B cell (primary cell): Measurements from ENCODE around the gene CDYL2. TPM values are rescaled to one million over a fixed set of nuclear protein-coding genes. Genes with fewer than 3 reads are reported as not detected.

Experiments used
- ATAC-seq: fragments of 200-7000 bp; cut with Tn5 transposase; one replicate; pipeline ENCODE4 v1.10.0; 2021; ENCODE audit warnings: low read depth, mild to moderate bottlenecking, moderate number of reproducible peaks, moderate library complexity
- CTCF ChIA-PET: fragments of 350-600 bp; sonication (Branson Sonifier 250); formaldehyde crosslinking; loops from one replicate; lab custom pipeline; 2021; ENCODE audit warnings: antibody characterized with exemption, inconsistent platforms; lab: Charles Lee
- POLR2A ChIA-PET: fragments of 350-600 bp; sonication (Branson Sonifier 250); formaldehyde crosslinking; loops from one replicate; lab custom pipeline; 2021; ENCODE audit warnings: antibody characterized with exemption; lab: Charles Lee
- DNase-seq: peaks from one replicate; pipeline ENCODE4 v3.0.0; 2013
- H2AFZ ChIP-seq: 2 replicates; pipeline ENCODE4 v1.6.1; 2012; ENCODE audit warnings: mild to moderate bottlenecking, low read depth, low read length; ENCODE audit not compliant: insufficient read depth, poor library complexity, severe bottlenecking
- H3K27ac ChIP-seq, 2 donors: 1 replicate in 1 of 2; 2 replicates in 1 of 2; pipeline ENCODE4 v1.5.1; 2012 to 2013; ENCODE audit warnings: low read length in 2 of 2, mild to moderate bottlenecking in 2 of 2, moderate library complexity in 1 of 2
- H3K27me3 ChIP-seq, 4 experiments: fragments of 200-600 bp in 1 of 4; sonication (generic) in 1 of 4; replicated peaks in 1 of 4; 1 replicate in 2 of 4; 2 replicates in 2 of 4; pipeline versions ENCODE4 v1.6.1 to v1.7.0; 2013 to 2016; ENCODE audit warnings: low read length in 3 of 4, mild to moderate bottlenecking in 2 of 4, mixed read lengths in 1 of 4, moderate library complexity in 1 of 4; ENCODE audit not compliant: insufficient read depth in 4 of 4, control insufficient read depth in 3 of 4; ENCODE audit errors: control extremely low read depth in 1 of 4
- H3K36me3 ChIP-seq, 2 experiments: replicated peaks in 1 of 2; 1 replicate in 1 of 2; 2 replicates in 1 of 2; pipeline versions ENCODE4 v1.6.1 to v1.7.1; 2013; ENCODE audit warnings: low read length in 1 of 2; ENCODE audit not compliant: insufficient read depth in 2 of 2, control insufficient read depth in 1 of 2; ENCODE audit errors: control extremely low read depth in 1 of 2, extremely low read depth in 1 of 2
- H3K4me1 ChIP-seq, 2 donors: fragments of 200-600 bp in 1 of 2; sonication (generic) in 1 of 2; 1 replicate in 1 of 2; 2 replicates in 1 of 2; pipeline versions ENCODE4 v1.5.1 to v1.6.1; 2013 to 2017; ENCODE audit warnings: low read length in 2 of 2; ENCODE audit not compliant: control insufficient read depth in 2 of 2, insufficient read depth in 2 of 2
- H3K4me2 ChIP-seq: replicated peaks from 2 replicates; pipeline ENCODE3; 2012; ENCODE audit warnings: mild to moderate bottlenecking, low read depth, low read length; ENCODE audit not compliant: poor library complexity, severe bottlenecking
- H3K4me3 ChIP-seq, 5 experiments: fragments of 200-600 bp in 1 of 5; sonication (generic) in 1 of 5; 1 replicate in 3 of 5; 2 replicates in 2 of 5; pipeline versions ENCODE4 v1.5.1 to v1.7.0; 2011 to 2016; ENCODE audit warnings: low read length in 4 of 5, mild to moderate bottlenecking in 4 of 5, low read depth in 2 of 5, control low read depth in 1 of 5, moderate library complexity in 1 of 5; ENCODE audit not compliant: insufficient read depth in 1 of 5; ENCODE audit errors: control extremely low read depth in 1 of 5, extremely low read depth in 1 of 5
- H3K79me2 ChIP-seq: fragments of 200-600 bp; sonication (generic); one replicate; pipeline ENCODE4 v1.6.0; 2016; ENCODE audit warnings: low read length; ENCODE audit not compliant: control insufficient read depth, insufficient read depth
- H3K9ac ChIP-seq: fragments of 200-600 bp; sonication (generic); 2 replicates; pipeline ENCODE4 v1.6.1; 2017; ENCODE audit warnings: mild to moderate bottlenecking, low read length, moderate library complexity
- H3K9me3 ChIP-seq, 3 donors: one replicate each; pipeline versions ENCODE4 v1.6.1 to v1.7.1; 2013; ENCODE audit warnings: low read length in 2 of 3; ENCODE audit not compliant: control insufficient read depth in 2 of 3, insufficient read depth in 1 of 3; ENCODE audit errors: control extremely low read depth in 1 of 3
- H4K20me1 ChIP-seq: 2 replicates; pipeline ENCODE4 v1.6.0; 2012; ENCODE audit warnings: mild to moderate bottlenecking, low read length; ENCODE audit not compliant: insufficient read depth, control insufficient read depth, poor library complexity, severe bottlenecking
- H3K27ac Mint-ChIP-seq: one replicate; pipeline ENCODE4 v1.8.0; 2021; ENCODE audit warnings: mixed read lengths
- H3K27me3 Mint-ChIP-seq: one replicate; pipeline ENCODE4 v1.8.0; 2021; ENCODE audit warnings: mixed read lengths
- H3K4me1 Mint-ChIP-seq: one replicate; pipeline ENCODE4 v1.8.0; 2021; ENCODE audit warnings: mixed read lengths
- H3K4me3 Mint-ChIP-seq: one replicate; pipeline ENCODE4 v1.8.0; 2021; ENCODE audit warnings: mixed read lengths
- H3K9me3 Mint-ChIP-seq: one replicate; pipeline ENCODE4 v1.8.0; 2022; ENCODE audit warnings: mixed read lengths; ENCODE audit not compliant: insufficient read depth
- EZH2 ChIP-seq: IDR thresholded peaks from 2 replicates; pipeline ENCODE4 v1.6.1; 2012; ENCODE audit warnings: borderline replicate concordance, low read depth, mild to moderate bottlenecking, moderate library complexity, low read length; ENCODE audit not compliant: insufficient read depth, poor library complexity, severe bottlenecking
- WGBS: methylation state at CpG from one replicate; pipeline ENCODE4 v1.1.5; 2013; ENCODE audit warnings: missing lambda C conversion rate; ENCODE audit not compliant: insufficient coverage; 5-methylcytosine and 5-hydroxymethylcytosine counted together
- intact Hi-C: fragments of 100-400 bp; cut with micrococcal nuclease; formaldehyde crosslinking; loops from one replicate; pipeline ENCODE4 v1.10.0; 2022
- polyA plus RNA-seq: library from polyadenylated mRNA; depleted of rRNA; stranded (reverse); fragments of >200 nt; gene quantifications from 2 replicates; pipeline ENCODE4 v1.2.3, GENCODE V29; 2012
- total RNA-seq, 2 donors: library from RNA; stranded (reverse); fragments of 120-200 nt in 1 of 2; gene quantifications; 1 replicate in 1 of 2; 2 replicates in 1 of 2; pipeline versions ENCODE4 v1.2.3 to v1.2.4, GENCODE V29; 2013 to 2022
- TF ChIP-seq, protein P1 (sequence below): fragments of 200-600 bp; IDR thresholded peaks from one replicate; pipeline ENCODE4 v1.8.0; 2022; ENCODE audit warnings: antibody characterized with exemption, mild to moderate bottlenecking

The CDYL2 gene
- total and polyA plus RNA-seq, 2 donors (not counting 1 experiment from before 2014, with no cell fraction given), result 0.66 to 6.6 TPM

DNA sequence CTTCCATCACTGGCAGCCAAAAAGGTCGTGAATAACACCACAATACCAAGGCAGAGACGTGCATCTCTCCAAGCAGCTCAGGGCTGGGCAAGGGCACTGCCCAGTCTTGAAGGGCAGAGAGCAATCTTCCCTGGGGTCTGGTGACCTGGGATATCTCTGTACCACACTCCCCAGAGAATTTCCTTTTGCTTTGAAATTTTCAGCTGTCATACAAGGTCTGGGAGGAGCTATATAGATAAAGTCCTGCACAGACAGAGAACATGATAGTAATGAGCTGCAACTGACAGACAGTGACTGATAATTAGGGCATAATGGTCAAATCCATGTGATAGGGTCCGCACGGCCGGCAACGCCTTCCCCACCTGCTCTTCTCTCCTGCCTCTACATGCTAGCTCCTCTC lies 195.5 kb downstream of the CDYL2 start:
- no peak overlapping the region for H3K27ac ChIP-seq
- Mint-ChIP-seq H3K9me3 (peaks cover 10% of the 10 kb centered on the region), H3K27me3 (no peaks in the 10 kb centered on the region), H3K27ac (no peak overlapping the region), H3K4me1 (peaks cover 8% of the 10 kb centered on the region), H3K4me3 (no peak overlapping the region)
- no peak overlapping the region for H3K4me2 ChIP-seq
- no peaks in the 10 kb centered on the region for H4K20me1 ChIP-seq
- H3K4me3 ChIP-seq, result no peak overlapping the region
- no peak for TF ChIP-seq EZH2
- TF ChIP-seq, protein P1, sequence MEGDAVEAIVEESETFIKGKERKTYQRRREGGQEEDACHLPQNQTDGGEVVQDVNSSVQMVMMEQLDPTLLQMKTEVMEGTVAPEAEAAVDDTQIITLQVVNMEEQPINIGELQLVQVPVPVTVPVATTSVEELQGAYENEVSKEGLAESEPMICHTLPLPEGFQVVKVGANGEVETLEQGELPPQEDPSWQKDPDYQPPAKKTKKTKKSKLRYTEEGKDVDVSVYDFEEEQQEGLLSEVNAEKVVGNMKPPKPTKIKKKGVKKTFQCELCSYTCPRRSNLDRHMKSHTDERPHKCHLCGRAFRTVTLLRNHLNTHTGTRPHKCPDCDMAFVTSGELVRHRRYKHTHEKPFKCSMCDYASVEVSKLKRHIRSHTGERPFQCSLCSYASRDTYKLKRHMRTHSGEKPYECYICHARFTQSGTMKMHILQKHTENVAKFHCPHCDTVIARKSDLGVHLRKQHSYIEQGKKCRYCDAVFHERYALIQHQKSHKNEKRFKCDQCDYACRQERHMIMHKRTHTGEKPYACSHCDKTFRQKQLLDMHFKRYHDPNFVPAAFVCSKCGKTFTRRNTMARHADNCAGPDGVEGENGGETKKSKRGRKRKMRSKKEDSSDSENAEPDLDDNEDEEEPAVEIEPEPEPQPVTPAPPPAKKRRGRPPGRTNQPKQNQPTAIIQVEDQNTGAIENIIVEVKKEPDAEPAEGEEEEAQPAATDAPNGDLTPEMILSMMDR, result no peak
- H3K9me3 ChIP-seq, result peaks cover 0 to 21% (median 5%) of the 10 kb centered on the region in 3 donors
- intact Hi-C loops, result no loop called here
- WGBS, result 92% methylated on average over 6 of the region's 6 CpGs
- H3K4me1 ChIP-seq, result peaks cover 4 to 7% of the 10 kb centered on the region in 2 donors
- DNase-seq (no peak), ATAC-seq (no peak)
- no peaks in the 10 kb centered on the region for H3K36me3 ChIP-seq
- H3K9ac ChIP-seq, result no peak overlapping the region
- POLR2A ChIA-PET, result no interaction called here
- no peak overlapping the region for H2AFZ ChIP-seq
- CTCF ChIA-PET, result interaction anchor here (1.5 kb wide), 1 partner anchor 9 kb away, joined by 4 read pairs; no protein-coding TSS in a partner anchor
- H3K27me3 ChIP-seq, result no peaks in the 10 kb centered on the region
- H3K79me2 ChIP-seq, result no peaks in the 10 kb centered on the region

GRCh38 chr16:80607204-80607603 lies 197.2 kb downstream of the CDYL2 start:
- no peak overlapping the region for H3K9ac ChIP-seq
- ATAC-seq, result no peak
- intact Hi-C loops, result no loop called here
- TF ChIP-seq EZH2, result no peak
- TF ChIP-seq, protein P1, result no peak
- peaks cover 0 to 21% (median 5%) of the 10 kb centered on the region in 3 donors for H3K9me3 ChIP-seq
- peaks cover 8% of the 10 kb centered on the region for H3K4me1 Mint-ChIP-seq
- H3K4me3 Mint-ChIP-seq, result no peak overlapping the region
- no peaks in the 10 kb centered on the region for H3K36me3 ChIP-seq
- DNase-seq, result no peak
- WGBS, result 100% methylated on average over 1 of the region's 6 CpGs
- no peak overlapping the region for H2AFZ ChIP-seq
- ChIA-PET POLR2A (no interaction called here), CTCF (no interaction called here)
- H3K4me2 ChIP-seq, result no peak overlapping the region
- no peak overlapping the region for H3K4me3 ChIP-seq
- H3K27ac ChIP-seq, result no peak overlapping the region
- peaks cover 10% of the 10 kb centered on the region for H3K9me3 Mint-ChIP-seq
- no peaks in the 10 kb centered on the region for H3K27me3 Mint-ChIP-seq
- no peak overlapping the region for H3K27ac Mint-ChIP-seq
- H3K79me2 ChIP-seq, result no peaks in the 10 kb centered on the region
- peaks cover 4 to 7% of the 10 kb centered on the region in 2 donors for H3K4me1 ChIP-seq
- no peaks in the 10 kb centered on the region for H3K27me3 ChIP-seq
- no peaks in the 10 kb centered on the region for H4K20me1 ChIP-seq
